GM19455 (cell line): ENCODE results near the gene ZNF529.

Experiments used
- ATAC-seq: cut with Tn5 transposase; IDR thresholded peaks from one replicate; pipeline ENCODE4 v1.9.1; 2021; ENCODE audit not compliant: unreplicated experiment

ZNF529 gene

GRCh38 chr19:36514012-36514612 lies 59.0 kb downstream of the ZNF529 start:
- ATAC-seq = no peak

- ATAC-seq = no peak
Observed at GRCh38 chr19:36508325-36508724, 64.8 kb downstream of the ZNF529 start.

- ATAC-seq = no peak
Observed at GRCh38 chr19:36501973-36502372, 71.1 kb downstream of the ZNF529 start.

- no peak for ATAC-seq
Observed at GRCh38 chr19:36497001-36497400, 76.1 kb downstream of the ZNF529 start.
